ENCODE data around the gene CCDC8.

CCDC8 gene

GRCh38 chr19:46413262-46414031 lies at the start of gene CCDC8:
TSS of gene CCDC8 (minus strand) at chr19:46413564. CDS start at chr19:46412810, 754 bp downstream.
- DNase-seq (ENCODE audit: low read depth), result no peak
- H3K4me3 ChIP-seq (ENCODE audit: low read depth, low read length), result no peak within 1 kb of the TSS
- TF ChIP-seq CTCF (IDR thresholded peaks at IDR 0.05; ENCODE audit: low read depth, low read length, missing control alignments), result no peak

GRCh38 chr19:46461537-46461936 lies 48.2 kb upstream of the CCDC8 start:
- DNase-seq (ENCODE audit: low read depth), result no peak
- TF ChIP-seq CTCF (IDR thresholded peaks at IDR 0.05; ENCODE audit: low read depth, low read length, missing control alignments), result no peak
- H3K4me3 ChIP-seq (ENCODE audit: low read depth, low read length), result no peak overlapping the region

- DNase-seq (ENCODE audit: low read depth), result no peak
- no peak for TF ChIP-seq CTCF (IDR thresholded peaks at IDR 0.05; ENCODE audit: low read depth, low read length, missing control alignments)
- H3K4me3 ChIP-seq (ENCODE audit: low read depth, low read length), result no peak overlapping the region
These were observed 47.6 kb upstream of the CCDC8 start for GRCh38 chr19:46460981-46461380.

GRCh38 chr19:46460055-46460454 lies 46.7 kb upstream of the CCDC8 start:
- no peak overlapping the region for H3K4me3 ChIP-seq (ENCODE audit: low read depth, low read length)
- TF ChIP-seq CTCF (IDR thresholded peaks at IDR 0.05; ENCODE audit: low read depth, low read length, missing control alignments), result no peak
- no peak for DNase-seq (ENCODE audit: low read depth)

GRCh38 chr19:46456930-46457329 lies 43.6 kb upstream of the CCDC8 start:
- no peak for DNase-seq (ENCODE audit: low read depth)
- TF ChIP-seq CTCF (IDR thresholded peaks at IDR 0.05; ENCODE audit: low read depth, low read length, missing control alignments), result no peak
- no peak overlapping the region for H3K4me3 ChIP-seq (ENCODE audit: low read depth, low read length)

GRCh38 chr19:46454244-46454643 lies 40.9 kb upstream of the CCDC8 start:
- no peak for TF ChIP-seq CTCF (IDR thresholded peaks at IDR 0.05; ENCODE audit: low read depth, low read length, missing control alignments)
- no peak for DNase-seq (ENCODE audit: low read depth)
- no peak overlapping the region for H3K4me3 ChIP-seq (ENCODE audit: low read depth, low read length)

GRCh38 chr19:46453661-46454060 lies 40.3 kb upstream of the CCDC8 start:
- no peak overlapping the region for H3K4me3 ChIP-seq (ENCODE audit: low read depth, low read length)
- no peak for DNase-seq (ENCODE audit: low read depth)
- no peak for TF ChIP-seq CTCF (IDR thresholded peaks at IDR 0.05; ENCODE audit: low read depth, low read length, missing control alignments)
